COLO829 (cell line): ENCODE results near the gene INPPL1.

Experiments
- DNase-seq: peaks from one replicate; pipeline ENCODE4 v3.0.0; 2012; ENCODE audit warnings: low spot score

INPPL1 gene

DNA sequence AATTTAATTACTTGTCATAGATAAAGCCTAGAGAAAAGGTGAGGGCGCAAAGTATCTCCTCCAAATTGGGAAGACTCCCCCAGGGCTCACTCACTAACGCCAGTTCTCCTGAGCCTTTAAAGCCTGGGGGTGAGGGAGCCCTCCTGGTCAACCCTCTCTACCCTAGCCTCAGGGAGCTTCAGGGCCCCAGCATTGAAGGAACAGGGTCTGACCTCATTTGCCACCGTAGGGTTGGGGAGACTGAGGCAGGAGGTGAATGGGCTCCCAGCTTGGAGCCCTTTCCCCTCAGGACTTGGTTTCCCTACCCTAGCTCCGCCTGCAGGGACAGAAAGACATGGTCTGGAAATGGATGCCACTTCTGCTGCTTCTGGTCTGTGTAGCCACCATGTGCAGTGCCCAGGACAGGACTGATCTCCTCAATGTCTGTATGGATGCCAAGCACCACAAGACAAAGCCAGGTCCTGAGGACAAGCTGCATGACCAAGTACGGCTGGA, 6.3 kb upstream of the INPPL1 start:
- no peak for DNase-seq

DNA sequence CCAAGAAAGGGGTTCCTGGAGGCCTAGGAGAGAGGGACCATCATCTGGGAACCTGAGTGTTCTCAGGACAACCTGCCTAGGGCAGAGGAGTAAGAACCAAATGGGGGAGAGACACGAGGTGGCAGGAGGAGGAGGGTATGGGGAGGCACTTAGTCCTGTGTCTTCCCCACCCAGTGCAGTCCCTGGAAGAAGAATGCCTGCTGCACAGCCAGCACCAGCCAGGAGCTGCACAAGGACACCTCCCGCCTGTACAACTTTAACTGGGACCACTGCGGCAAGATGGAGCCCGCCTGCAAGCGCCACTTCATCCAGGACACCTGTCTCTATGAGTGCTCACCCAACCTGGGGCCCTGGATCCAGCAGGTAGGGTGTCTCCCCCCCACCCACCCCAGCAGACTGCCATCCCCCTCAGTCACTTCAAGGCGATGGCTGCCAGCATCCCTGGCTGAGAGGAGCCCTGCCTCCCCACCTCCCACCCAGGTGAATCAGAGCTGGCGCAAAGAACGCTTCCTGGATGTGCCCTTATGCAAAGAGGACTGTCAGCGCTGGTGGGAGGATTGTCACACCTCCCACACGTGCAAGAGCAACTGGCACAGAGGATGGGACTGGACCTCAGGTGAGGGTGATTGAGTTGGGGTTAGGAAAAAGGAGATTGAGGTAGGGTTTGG, 3.7 kb upstream of the INPPL1 start:
- no peak for DNase-seq

DNA sequence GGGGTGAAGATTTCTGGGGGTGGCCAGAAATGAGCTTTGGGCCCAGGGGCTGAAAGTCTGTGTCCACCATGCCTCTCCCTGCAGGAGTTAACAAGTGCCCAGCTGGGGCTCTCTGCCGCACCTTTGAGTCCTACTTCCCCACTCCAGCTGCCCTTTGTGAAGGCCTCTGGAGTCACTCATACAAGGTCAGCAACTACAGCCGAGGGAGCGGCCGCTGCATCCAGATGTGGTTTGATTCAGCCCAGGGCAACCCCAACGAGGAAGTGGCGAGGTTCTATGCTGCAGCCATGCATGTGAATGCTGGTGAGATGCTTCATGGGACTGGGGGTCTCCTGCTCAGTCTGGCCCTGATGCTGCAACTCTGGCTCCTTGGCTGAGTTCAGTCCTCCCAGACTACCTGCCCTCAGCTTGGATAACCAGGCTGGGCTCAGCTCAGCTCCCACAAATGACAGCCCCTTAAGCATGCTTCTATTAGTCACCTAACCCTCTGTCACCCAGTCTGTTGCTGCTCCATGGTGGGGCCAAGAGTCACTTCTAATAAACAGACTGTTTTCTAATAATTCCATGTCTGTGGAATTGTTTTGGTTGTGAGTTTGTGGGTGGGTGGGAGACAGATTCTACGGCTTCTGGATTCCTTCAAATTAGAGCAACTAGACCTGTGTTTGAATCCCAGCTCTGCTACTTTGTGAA, 3.0 kb upstream of the INPPL1 start:
- no peak for DNase-seq

DNA sequence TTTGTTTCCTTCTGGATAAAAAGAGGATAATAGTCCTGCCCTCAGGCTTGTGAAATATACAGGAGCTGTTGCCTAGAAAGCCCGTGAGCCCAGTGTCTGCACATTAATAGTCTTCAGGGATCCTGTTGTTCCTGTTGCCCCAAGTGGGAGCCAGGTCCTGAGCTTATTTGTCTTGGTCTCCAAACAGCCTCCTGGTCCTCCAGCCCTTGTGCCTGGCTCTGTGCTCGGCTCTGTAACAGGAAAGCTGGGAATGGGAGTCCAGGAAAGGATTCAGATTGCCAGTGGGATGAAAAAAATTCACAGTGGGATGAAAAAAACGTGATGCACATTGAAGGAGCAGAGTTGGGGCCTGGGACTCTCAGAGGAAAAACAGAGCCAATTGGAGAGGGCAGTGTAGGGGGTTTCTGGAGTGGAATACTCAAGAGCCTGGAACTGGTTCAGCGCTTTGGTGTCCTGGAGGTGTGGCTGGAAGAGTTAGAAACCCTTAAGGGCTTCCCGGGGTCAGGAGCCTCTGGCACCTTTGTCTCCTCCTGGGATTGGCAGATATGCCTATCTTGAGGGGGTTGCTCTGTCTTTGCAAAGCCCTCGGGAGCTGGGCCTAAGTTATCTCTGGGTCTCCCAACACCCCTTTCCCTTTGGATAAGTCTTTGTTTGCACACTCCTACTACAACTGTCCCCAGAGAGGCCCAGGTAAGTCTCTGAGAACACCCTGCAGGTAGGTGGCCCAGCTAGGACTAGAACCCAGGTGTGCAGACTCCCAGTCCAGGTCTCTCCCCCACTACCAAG, 2.3 kb upstream of the INPPL1 start:
- no peak for DNase-seq

DNA sequence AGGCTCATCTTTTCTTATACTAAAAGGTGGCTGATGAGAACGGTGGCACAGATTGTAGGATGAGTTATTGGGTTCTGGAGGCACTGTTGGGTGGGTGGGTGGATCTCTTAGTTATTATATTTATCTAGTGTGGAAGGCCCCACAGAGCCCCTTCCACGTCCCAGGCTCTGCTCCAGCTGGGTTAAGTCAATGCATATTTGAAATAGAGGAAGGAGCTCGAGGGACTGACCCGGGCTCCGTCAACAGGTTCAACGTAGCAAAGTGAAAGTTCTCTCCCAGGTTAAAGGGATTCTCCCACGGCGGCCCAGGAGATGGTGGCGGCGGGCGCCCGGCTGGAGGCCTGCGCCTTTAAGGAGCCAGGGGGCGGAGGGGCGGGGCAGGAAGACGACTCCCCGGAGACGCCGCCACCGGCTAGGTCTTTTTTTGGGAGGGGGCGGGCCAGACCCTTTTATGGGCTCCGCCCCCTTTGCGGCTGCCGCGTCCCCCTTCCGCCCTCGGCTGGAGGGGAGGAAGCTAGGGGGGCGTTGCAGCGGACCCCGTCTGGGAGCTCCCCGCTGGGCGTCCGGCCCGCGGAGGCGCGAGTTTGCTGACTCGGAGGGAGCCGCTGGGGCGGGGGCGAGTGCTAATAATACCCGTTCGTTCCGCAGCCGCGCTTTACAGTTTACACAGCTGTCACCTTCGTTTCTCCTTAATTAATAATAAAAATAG, 1.5 kb upstream of the INPPL1 start:
- peak; percentile 54 for DNase-seq

DNA sequence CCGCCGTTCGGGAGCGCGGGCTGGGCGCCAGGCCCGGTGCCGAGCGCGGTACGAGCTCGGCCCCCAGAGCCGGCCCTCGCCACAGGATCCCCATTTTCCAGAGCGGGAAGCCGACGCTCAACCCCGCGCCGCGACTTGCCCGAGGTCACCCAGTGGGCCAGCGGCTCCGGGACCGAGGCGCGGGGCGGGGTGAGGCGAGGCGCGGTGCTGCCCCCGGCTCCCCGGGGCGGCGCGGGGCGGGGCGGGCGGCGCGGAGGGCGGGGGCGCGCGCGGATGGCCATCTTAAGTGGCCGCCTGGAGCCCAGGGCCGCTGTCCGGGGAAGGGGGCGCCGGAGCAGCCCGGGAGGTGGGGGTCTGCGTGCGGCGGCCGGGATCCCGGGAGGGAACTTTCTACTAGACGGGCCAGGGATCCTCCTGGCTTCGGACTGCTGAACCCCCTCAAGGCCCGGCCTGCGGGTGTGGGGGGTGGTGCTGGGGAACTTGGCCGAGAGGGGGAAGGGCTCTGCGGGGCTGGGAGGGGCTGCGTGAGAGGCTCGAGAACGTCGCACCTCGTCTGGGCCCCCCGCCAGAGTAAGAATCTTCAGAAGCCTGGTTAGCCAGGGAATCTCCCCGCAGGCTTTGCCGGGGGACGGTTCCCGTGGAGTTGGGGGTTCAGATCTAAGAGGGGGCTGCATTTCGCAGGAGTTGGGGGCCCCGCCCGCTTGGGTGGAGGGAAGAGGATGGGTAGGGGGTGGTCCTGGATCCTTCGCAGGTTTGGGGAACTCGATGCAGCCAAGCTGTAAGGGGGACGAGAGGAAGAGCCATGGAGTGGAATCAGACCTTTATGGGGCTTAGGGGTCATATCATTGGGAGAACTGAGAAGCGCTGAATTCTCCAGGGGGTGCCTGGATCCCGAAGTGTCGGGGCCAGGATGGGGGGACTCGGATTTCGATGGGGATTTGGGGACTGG, 678 bp upstream of the INPPL1 start:
- no peak for DNase-seq

DNA sequence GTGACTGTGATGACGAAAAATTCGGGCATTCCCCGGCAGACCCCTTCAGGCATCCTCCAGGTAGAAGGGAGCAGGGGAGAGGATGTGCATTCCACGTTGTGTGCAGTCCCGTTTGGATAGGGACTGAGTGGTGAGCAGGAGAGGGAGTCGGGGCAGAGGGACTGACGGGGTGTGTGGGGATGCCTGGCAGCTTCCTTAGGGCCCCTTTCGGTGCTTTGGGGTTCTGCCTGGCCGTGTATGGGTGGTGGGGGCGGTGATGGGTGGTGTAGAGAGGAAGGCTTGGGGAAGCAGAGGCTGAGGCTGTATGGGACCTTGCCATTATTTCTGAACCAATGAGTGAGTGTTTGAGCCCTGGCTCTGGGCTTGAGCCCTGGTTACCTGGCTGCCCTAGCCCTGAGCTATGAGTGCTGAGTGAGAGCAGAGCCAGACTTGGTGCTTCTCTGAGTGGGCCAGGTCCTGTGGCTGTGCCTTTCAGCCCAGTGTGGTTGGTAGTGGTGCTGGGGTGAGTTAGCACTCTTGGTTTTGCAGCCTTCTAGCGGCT, 914 bp downstream of the INPPL1 start:
- no peak for DNase-seq

DNA sequence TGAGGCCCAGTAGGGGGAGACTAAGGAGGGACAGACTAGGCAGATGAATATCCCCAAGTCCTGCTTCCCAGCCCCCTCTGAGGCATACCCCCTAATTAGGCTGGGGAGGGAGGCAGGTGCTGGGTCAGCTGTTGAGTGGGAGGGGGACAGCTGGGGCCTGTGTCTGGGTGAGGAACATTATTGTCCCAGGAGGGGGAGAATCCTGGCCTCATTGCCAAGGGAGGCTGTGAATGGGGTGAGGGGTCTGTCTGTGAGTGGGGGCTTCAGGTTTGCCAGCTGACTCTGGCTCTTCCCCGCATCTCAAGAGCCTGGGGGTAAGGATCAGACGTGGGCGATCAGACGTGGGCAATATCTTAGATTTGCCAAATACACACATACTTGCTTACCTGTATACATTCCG, 2.1 kb downstream of the INPPL1 start:
- no peak for DNase-seq

DNA sequence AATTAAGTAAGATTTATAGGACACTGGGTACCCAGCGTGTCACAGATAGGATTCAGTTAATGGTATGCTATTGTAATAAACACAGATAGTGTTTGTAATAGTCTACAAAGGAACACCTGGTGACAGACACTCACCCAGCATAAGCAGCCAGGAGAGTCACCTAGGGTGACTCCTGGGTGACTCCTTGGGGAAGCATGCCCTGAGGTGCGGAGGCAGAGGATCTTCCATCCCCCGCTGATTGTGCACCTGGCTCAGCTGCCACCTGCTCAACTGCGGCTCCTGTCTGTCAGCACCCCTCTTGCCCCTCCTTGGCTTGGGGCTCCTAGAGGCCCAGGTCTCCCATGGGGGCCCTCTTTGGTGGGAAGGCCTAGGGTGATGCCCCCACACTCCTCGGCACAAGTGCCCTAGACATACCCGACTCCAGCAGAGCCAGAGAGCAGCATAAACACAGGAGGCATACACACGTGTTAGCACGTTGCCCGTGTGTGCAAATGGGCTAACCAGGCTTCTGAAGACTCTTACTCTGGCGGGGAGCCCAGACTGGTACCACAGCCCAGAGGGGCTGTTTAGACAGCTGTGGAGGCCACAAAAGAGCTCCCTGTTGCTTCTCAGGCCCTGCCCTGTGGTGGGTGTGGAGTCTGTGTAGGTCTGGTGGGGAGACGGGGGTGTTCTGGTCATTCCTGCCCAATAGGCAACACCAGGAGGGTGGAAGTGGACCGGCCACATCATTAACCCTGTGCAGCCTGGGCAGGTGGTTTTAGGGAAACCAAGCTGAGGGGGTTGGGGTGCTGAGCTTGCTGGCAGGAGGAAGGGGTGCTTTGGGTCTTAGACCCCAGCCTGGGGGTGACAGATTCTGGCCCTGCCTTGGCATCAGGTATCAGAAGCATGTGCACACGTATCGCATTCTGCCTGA, 3.0 kb downstream of the INPPL1 start:
- no peak for DNase-seq

DNA sequence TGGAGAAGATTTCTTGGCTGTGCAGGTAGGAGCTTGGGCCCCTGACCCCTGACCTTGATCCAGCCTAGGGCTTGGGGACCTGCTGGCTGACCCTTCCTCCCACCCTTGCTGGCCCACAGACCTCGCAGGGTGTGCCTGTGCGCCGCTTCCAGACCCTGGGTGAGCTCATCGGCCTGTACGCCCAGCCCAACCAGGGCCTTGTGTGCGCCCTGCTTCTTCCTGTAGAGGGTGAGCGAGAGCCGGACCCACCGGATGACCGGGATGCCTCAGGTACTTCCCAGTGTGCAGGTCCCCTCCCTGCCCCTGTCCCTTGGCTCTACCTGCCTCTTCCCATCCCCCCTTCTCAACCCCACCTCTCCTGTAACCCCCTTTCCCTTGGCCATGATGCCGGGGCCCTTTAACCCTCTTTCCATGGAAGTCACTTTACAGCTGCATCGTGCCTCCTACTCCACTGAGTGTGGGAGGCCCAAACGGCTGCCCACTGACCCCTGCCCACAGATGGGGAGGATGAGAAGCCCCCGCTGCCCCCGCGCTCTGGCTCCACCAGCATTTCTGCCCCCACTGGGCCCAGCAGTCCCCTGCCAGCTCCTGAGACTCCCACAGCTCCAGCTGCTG, 3.8 kb downstream of the INPPL1 start:
- DNase-seq: no peak

DNA sequence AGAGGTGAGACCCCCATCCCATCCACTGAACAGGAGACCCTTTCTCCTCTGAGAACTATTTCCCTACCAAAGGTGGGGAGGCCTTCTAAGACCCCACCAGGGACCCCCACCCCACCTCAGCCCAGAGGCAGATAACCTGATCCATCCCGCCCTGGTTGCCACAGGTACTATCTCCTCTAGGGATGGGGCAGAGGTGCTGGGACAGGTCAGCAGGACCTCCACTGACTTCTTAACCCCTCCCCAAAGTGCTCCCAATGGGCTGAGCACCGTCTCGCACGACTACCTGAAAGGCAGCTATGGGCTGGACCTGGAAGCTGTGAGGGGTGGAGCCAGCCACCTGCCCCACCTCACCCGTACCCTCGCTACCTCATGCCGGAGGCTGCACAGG, 4.3 kb downstream of the INPPL1 start:
- no peak for DNase-seq

DNA sequence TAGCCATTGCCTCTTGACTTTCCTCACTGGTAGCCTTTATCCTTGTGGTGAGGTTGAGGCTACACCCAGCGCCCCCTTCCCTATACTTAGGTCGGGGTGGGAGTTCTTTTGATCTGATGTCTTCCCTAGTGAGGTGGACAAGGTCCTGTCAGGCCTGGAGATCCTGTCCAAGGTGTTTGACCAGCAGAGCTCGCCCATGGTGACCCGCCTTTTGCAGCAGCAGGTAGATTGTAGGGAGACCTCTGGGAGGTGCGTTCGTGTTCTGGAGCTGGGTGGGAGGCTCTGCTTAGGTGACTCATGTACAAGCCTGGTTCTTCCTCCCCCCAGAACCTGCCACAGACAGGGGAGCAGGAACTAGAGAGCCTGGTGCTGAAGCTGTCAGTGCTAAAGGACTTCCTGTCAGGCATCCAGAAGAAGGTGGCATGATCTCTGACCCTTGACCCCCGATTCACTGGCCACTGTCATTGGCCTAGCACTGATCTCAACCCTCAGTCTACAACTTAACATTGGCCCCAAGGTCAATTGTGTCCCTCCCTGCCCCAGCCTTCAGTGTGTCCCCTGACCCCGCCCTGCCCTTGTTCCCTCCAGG, 4.9 kb downstream of the INPPL1 start:
- no peak for DNase-seq

DNA sequence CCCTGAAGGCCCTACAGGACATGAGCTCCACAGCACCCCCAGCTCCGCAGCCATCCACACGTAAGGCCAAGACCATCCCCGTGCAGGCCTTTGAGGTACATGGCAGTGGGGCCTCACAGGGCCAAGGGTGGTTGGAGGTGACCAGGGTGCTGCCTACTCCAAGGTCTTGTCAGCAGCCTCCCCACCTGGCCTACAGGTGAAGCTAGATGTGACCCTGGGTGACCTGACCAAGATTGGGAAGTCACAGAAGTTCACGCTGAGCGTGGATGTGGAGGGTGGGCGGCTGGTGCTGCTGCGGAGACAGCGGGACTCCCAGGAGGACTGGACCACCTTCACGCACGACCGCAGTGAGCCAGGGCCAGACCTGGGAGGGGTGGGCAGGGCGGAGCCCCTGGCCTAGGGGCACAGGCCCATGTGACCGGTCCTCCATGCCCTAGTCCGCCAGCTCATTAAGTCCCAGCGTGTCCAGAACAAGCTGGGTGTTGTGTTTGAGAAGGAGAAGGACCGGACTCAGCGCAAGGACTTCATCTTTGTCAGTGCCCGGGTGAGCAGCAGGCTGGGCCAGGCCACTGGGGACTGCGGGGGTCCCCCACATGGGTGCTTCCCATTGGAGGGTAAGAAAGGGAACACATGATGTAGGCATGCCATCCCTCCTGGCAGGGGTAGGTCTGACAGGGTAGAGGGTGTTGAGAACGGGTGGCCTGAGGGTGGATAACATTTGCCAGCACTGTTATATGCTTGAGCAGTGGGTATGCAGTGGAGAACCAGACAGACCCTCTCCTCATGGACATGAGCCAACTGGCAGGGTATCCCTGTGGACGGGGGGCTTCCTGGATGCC, 5.6 kb downstream of the INPPL1 start:
- no peak for DNase-seq

DNA sequence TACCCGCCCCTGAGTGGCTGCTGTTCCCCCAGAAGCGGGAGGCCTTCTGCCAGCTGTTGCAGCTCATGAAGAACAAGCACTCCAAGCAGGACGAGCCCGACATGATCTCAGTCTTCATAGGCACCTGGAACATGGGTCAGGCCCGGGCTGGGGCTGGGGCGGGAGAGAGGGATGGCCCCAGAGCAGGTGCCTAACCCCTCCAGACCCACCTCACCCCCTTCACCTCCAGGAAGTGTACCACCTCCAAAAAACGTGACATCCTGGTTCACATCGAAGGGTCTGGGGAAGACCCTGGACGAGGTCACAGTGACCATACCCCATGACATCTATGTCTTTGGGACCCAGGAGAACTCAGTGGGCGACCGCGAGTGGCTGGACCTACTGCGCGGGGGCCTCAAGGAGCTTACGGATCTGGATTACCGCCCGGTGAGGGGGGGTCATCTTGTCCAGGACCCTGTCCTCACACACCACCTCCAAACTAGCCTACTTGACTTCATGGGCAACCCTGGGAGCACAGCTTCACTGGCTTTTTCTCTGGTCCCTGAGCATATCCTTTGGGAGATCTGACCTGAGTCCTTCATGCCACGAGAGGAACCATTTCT, 6.3 kb downstream of the INPPL1 start:
- no peak for DNase-seq

DNA sequence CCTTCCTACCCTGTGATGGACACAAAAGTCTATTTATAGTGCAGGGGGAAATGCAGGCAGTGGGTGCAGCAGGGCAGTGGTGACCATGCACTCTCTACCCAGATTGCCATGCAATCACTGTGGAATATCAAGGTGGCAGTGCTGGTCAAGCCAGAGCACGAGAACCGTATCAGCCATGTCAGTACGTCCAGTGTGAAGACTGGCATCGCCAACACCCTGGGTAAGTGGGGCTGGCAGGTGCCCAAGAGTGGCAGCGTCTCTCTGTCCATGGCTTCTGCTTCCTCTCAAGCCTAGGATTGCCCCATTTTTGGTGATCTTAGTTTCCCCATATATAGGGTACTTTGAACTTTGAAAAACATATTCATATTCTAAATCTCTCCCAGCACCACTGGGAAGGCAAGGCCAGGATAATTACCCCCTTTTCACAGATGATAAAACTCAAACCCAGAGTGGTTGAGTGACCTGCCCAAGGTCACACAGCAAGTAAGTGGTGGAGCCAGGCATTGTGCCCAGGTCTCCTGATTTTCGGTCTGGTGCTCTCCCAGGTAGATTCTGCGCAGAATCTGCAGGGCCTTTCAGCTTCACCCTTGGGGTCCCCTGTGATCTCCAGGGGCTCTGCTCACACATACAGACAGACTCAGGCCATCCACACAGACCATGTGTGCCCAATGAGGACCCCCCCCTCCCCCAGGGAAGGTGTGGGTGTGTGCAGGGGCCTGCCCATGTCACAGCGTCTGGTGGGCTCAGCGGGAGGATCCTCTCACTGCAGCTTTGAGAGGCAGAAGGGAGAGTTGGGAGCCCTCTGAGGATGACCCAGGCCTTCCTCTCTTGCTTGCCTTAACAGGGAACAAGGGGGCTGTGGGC, 7.1 kb downstream of the INPPL1 start:
- no peak for DNase-seq

DNA sequence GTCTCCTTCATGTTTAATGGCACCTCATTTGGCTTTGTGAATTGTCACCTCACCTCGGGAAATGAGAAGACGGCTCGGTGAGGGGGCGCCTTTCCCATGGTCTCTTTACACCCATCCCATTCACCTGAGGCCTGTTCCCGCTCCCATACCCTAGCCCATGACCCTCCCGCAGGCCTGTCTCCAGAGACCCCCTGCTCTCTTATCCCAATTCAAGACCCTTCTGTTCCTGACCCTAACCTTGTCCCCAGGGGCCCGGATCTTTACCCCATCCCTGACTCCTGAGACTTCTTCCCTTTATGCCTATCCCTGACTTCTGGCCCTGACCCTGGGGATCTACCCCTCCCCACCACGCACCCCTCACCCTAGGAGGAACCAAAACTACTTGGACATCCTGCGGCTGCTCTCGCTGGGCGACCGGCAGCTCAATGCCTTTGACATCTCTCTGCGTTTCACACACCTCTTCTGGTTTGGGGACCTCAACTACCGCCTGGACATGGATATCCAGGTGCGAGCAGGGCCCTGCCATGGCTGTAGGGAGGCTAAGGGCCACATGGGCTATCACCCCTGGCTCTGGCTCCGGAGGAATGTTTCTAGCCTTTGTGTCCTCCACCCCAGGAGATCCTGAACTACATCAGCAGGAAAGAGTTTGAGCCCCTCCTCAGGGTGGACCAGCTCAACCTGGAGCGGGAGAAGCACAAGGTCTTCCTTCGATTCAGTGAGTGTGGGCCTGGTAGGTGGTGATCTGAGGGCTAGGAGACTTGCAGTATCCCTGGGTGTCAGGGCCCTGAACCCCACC, 7.9 kb downstream of the INPPL1 start:
- no peak for DNase-seq
